Activated T-helper 1 cell treated with anti-CD3 and anti-CD28 coated beads, Interleukin-12 subunit alpha, Interleukin-12 subunit beta, Interleukin-2, Interleukin-4 antibody, amounts not matched to agents 30 ng/mL and 10 ng/mL and 1 ng/mL, durations not matched to agents 14 hours and 24 hours and 36 hours (primary cell): ENCODE results near the gene TEX2. TPM values are rescaled to one million over a fixed set of nuclear protein-coding genes. Genes with fewer than 3 reads are reported as not detected.

Experiments used
- DNase-seq: peaks from one replicate; pipeline ENCODE4 v3.0.0; 2021; ENCODE audit warnings: low spot score
- H3K27ac Mint-ChIP-seq: one replicate; pipeline ENCODE4 v1.8.0; 2021; ENCODE audit warnings: mild to moderate bottlenecking, mixed read lengths
- H3K27me3 Mint-ChIP-seq: one replicate; pipeline ENCODE4 v1.8.0; 2022; ENCODE audit warnings: mild to moderate bottlenecking, moderate library complexity, mixed read lengths; ENCODE audit not compliant: insufficient read depth
- H3K36me3 Mint-ChIP-seq: one replicate; pipeline ENCODE4 v1.8.0; 2021; ENCODE audit warnings: low read depth, mixed read lengths
- H3K4me1 Mint-ChIP-seq: one replicate; pipeline ENCODE4 v1.8.0; 2021; ENCODE audit warnings: low read depth, mixed read lengths
- H3K4me3 Mint-ChIP-seq: one replicate; pipeline ENCODE4 v1.8.0; 2021; ENCODE audit warnings: mild to moderate bottlenecking, moderate library complexity, mixed read lengths
- H3K9me3 Mint-ChIP-seq: one replicate; pipeline ENCODE4 v1.8.0; 2021; ENCODE audit warnings: mixed read lengths
- intact Hi-C: fragments of 100-400 bp; cut with micrococcal nuclease; formaldehyde crosslinking; loops from one replicate; pipeline ENCODE4 v1.15.1; 2024
- total RNA-seq: library from RNA; stranded (reverse); gene quantifications from 2 replicates; pipeline ENCODE4 v1.2.3, GENCODE V29; 2022

Gene TEX2
- total RNA-seq, 1 donor from 2014 or later, result 20.6 TPM

DNA sequence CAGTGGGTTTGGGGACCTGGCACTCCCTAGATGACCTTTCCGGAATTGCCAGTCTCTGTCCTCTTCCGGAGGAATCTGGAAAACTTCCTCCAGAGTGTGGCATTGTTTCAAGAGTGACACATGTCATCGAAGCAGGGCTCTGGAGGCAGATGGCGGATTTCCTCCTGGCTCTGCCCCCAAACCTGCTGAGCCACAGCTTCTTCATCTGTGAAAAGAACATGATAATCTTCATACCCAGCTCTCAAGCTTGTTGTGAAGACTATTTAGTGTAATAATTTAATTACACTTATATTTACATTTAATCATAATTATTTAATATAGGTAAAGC is 19.7 kb upstream of the TEX2 start:
- H3K4me3 Mint-ChIP-seq, result no peak overlapping the region
- intact Hi-C loops, result loop anchor here (1.0 to 5.0 kb wide), 6 partner anchors 19 to 365 kb away; partner anchors contain the start of genes ERN1, GH1 and TEX2
- H3K27ac Mint-ChIP-seq, result no peak overlapping the region
- peaks cover 7% of the 10 kb centered on the region for H3K4me1 Mint-ChIP-seq
- no peaks in the 10 kb centered on the region for H3K27me3 Mint-ChIP-seq
- H3K9me3 Mint-ChIP-seq, result no peaks in the 10 kb centered on the region
- DNase-seq, result no peak
- no peaks in the 10 kb centered on the region for H3K36me3 Mint-ChIP-seq

DNA sequence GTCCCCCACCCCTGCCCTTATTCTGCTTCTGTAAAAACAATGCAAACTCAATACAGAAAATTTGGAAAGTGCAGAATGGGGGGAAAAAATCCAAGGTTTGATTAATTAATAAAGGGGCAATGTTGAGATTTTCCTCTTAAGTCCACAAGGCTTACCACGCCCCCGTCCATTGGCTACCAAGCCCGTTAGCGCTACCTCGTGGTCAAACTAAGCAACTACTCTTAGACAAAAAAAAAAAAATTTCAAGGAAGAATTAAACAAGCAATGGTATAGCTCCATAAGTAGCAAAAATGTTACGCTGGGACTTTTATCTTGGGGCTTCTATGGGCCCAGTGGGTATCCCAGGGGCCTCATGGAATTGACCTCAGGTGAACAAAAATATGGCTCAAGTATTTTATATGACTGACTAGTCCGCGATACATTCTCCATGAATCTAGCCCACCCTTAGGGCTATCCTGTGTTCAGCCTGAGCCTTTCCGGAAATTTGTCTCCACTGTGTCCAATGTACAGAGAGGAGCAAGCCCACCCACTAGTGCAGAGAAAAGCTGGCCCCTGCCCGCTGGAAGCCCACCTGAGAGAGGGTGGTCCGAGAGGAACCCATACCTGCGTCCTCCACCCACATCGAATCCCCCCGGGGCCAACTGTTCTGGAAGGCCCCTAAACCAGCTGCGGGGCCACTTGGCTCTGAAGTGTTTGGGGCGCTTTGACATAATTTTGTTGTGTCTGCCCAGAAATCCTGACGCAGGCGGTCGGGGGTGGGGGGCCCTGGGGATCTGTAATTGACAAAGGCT is 19.1 kb upstream of the TEX2 start:
- Mint-ChIP-seq H3K27me3 (no peaks in the 10 kb centered on the region), H3K4me1 (peaks cover 7% of the 10 kb centered on the region), H3K9me3 (no peaks in the 10 kb centered on the region), H3K36me3 (no peaks in the 10 kb centered on the region), H3K4me3 (no peak overlapping the region), H3K27ac (no peak overlapping the region)
- intact Hi-C loops, result loop anchor here (1.0 to 5.0 kb wide), 6 partner anchors 19 to 365 kb away; partner anchors contain the start of genes ERN1, GH1 and TEX2
- peak; percentile 28 for DNase-seq

DNA sequence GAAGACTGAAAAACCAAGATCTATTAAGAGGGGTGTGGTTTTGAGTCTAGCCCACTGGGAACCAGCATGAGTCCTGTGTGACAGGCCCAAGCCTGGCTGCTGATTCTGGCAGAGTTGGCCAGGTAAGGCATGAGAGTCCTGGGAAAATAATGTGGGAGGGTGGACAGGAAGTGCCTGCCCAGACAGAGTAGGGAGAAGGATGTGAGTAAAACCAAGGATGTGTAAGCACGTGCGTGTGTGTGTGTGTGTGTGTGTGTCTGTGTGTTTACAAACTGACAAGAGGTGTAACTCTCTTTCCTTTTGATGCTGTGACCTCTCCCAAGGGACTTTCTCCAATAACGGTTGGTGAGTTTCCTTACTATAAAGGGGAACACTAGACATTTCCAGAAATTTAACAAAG is 15.6 kb upstream of the TEX2 start:
- no peaks in the 10 kb centered on the region for H3K36me3 Mint-ChIP-seq
- H3K27me3 Mint-ChIP-seq, result no peaks in the 10 kb centered on the region
- peak overlapping the region; percentile 3 for H3K27ac Mint-ChIP-seq
- intact Hi-C loops, result no loop called here
- H3K4me1 Mint-ChIP-seq, result peaks cover 7% of the 10 kb centered on the region
- DNase-seq, result no peak
- no peaks in the 10 kb centered on the region for H3K9me3 Mint-ChIP-seq
- H3K4me3 Mint-ChIP-seq, result no peak overlapping the region

DNA sequence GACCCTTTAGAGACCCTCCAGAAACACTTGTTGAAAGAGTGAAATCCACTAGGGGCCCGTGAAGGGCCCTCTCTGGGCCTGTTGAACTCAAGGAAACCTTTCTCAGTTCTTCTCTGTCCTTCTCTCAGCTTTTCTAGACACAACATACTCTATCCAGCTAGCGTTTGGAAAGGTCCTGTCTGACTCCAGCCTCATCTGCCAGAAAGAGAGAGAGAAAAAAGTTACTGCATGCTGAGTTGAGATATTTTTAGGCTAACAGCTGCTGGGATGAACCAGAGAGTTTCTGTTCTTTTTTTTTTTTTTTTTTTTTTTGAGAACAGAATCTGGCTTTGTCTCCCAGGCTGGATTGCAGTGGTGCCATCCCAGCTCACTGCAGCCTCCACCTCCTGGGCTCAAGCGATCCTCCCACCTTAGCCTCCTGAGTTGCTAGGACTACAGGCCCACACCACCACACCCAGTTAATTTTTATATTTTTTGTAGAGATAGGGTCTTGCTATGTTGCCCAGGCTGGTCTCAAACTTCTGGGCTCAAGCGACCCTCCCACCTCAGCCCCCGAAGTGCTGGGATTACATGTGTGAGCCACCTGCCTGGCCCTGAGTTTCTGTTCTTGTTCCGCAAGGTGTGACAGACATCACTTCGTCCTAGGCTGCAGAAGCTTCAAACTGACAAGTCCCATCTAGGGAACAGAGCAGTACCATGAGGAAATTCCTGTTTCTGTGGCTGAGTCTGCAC is 14.9 kb upstream of the TEX2 start:
- Mint-ChIP-seq H3K27me3 (no peaks in the 10 kb centered on the region), H3K36me3 (no peaks in the 10 kb centered on the region), H3K9me3 (no peaks in the 10 kb centered on the region), H3K4me1 (peaks cover 7% of the 10 kb centered on the region), H3K27ac (no peak overlapping the region), H3K4me3 (no peak overlapping the region)
- no peak for DNase-seq
- intact Hi-C loops, result no loop called here

DNA sequence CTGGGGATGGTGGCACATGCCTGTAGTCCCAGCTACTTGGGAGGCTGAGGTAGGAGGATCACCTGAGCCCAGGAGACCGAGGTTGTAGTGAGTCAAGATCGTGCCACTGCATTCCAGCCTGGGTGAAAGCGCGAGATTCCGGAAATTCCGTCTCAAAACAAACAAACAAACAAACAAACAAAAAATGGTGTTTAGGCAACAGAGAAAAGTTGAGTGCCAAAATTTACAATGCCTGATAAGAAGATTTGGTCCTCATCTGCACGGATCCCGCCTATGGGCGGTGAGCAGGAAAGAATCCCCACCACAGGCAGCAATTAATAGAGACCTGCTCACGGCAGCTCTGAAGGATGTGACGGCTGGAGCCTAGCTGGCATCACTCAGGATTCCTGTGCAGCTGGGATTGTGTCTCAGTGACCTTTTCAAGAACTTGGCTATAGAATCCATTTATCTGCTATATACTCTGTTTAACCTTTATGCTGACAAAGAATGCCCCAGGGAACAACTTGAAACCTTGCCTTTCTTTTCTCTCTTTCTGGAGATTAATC is 14.0 kb upstream of the TEX2 start:
- intact Hi-C loops, result no loop called here
- Mint-ChIP-seq H3K27ac (no peak overlapping the region), H3K36me3 (no peaks in the 10 kb centered on the region), H3K4me1 (peaks cover 7% of the 10 kb centered on the region), H3K27me3 (no peaks in the 10 kb centered on the region), H3K4me3 (no peak overlapping the region), H3K9me3 (peaks cover 2% of the 10 kb centered on the region)
- DNase-seq, result no peak

DNA sequence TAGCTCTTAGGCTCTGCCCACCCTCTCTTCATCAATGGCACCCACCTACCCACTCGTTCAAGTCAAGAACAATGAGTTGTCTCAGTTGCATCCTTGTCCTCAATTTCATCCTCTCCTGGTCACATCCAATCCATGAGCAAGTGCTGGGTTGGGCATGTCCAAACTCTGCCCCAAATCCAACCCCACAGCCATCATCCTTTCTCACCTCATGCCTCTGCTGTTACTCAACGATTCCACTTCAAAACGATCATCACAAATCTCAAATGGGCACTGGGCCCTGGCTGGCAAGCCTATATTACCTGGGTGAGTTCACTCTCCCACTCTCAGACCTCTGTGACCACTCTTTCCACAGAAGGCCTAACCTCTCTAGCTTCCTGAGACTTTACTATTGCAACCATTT is 12.0 kb upstream of the TEX2 start:
- Mint-ChIP-seq H3K27me3 (no peaks in the 10 kb centered on the region), H3K27ac (no peak overlapping the region), H3K36me3 (peaks cover 3% of the 10 kb centered on the region), H3K9me3 (peaks cover 9% of the 10 kb centered on the region), H3K4me1 (peaks cover 23% of the 10 kb centered on the region), H3K4me3 (no peak overlapping the region)
- no peak for DNase-seq
- intact Hi-C loops, result no loop called here

DNA sequence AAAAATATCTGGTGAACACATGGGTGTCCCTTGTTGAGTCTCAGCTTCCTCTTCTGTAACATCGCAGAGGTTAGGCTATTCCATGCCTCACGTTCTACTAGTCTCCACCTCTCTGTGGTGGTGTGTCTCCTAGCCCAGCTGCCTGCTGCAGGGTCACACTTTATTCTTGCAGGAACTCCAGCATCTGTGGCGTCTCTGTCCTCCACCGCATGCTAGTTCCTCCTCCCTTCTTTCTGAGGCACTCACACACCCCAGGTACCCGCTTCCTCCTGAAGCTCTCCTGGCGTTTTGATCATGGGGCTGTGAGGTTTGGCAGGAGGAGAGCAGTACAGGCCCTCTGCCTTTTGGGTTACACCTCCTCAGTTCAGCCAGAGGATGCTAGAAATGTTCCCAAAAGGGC is 9.9 kb upstream of the TEX2 start:
- Mint-ChIP-seq H3K27me3 (peaks cover 7% of the 10 kb centered on the region), H3K9me3 (peaks cover 9% of the 10 kb centered on the region), H3K4me3 (no peak overlapping the region), H3K27ac (no peak overlapping the region), H3K36me3 (peaks cover 3% of the 10 kb centered on the region), H3K4me1 (peaks cover 29% of the 10 kb centered on the region)
- intact Hi-C loops, result no loop called here
- DNase-seq, result no peak

DNA sequence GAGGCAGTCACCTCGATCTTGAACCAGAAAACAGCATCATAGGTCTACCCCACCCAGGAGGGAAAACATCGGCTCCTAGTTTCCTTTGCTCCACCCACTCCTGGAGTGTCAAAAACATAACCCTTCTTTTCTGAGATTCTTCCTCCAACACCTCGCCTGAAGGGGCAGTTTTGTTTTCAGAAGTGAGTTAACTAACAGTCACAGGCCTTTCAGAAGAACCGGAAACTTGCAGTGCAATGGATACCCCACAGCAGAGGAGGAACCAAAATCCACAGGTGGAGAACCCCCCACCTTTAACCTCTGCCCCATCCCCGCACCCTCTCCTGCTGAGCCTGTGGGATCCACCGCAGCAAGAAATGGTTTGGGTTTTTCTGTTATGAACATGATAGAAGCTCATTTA is 7.8 kb upstream of the TEX2 start:
- intact Hi-C loops, result no loop called here
- Mint-ChIP-seq H3K27ac (peak overlapping the region; percentile 75), H3K4me1 (peaks cover 30% of the 10 kb centered on the region), H3K9me3 (peaks cover 9% of the 10 kb centered on the region), H3K36me3 (peaks cover 3% of the 10 kb centered on the region), H3K27me3 (peaks cover 21% of the 10 kb centered on the region), H3K4me3 (peak overlapping the region; percentile 24)
- no peak for DNase-seq

DNA sequence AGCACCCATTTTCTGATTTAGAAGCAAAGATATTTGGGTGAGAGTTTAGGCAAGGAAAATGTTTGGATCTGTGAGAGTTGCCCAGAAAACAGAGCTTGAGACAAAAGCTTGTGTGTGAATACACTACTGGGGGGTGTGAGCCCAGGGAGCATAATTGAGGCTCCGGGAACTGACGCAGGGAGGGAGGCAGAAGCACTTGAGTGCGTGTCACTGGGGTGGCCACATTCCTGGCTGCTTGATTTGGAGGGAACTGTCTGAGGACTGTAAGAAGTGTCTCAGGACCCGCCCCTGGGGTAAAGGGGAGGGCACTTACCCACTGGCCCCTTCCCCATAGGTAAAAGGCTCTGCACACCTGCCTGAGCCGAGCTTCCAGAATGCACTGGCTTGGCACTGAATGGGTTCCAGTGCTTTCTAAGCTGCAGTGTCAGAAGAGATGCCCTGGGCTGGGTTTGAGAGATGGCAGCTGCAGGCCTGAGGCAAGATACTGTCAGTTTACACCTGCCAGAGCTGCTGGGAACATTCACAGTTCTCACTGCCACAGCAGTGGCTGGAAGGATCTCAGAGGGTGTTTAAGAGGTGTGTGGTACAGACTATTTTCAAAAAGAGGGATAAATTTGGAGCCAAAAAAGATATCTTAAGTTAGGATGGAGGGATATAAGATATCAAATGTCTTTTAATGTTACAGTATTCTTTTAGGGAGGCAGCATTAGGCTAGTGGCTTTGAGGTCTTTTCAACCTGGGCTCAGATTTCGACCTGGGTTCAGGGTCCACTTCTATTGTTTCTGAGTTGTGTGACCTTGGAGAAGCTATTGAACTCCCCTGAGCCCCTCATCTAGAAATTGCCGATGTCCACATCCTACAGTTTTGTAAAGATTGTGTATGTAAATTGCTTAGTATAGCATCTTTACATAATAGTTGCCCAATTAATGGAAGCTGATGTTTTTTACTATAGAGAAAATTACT is 6.9 kb upstream of the TEX2 start:
- no peak for DNase-seq
- Mint-ChIP-seq H3K4me3 (peak overlapping the region; percentile 20), H3K27ac (peak overlapping the region; percentile 75), H3K4me1 (peaks cover 30% of the 10 kb centered on the region), H3K27me3 (peaks cover 25% of the 10 kb centered on the region), H3K36me3 (peaks cover 3% of the 10 kb centered on the region), H3K9me3 (peaks cover 9% of the 10 kb centered on the region)
- intact Hi-C loops, result loop anchor here (10.0 kb wide), 1 partner anchor 245 kb away; the partner anchor contains the start of gene ICAM2

DNA sequence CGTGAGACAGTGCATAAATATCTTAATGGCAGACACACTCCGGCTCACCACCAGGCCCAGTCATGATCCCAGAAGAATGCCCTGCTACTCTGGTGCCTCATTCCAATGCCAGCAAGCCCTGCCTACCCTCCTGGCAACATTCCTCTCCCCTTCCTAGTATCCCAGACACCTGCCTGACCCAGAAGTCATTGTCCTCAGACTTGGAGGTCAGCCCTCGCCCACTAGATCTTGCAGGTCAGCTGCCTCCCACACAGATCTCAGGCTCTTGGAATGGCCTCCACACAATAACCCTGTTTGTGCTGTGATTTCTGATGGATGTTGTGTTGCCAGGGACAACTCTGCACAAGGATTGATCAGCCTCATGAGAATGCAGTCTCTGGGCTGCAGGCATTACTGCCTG is 1.8 kb upstream of the TEX2 start:
- DNase-seq, result no peak
- H3K27ac Mint-ChIP-seq, result no peak overlapping the region
- peaks cover 31% of the 10 kb centered on the region for H3K27me3 Mint-ChIP-seq
- H3K4me3 Mint-ChIP-seq, result no peak overlapping the region
- no peaks in the 10 kb centered on the region for H3K9me3 Mint-ChIP-seq
- no peaks in the 10 kb centered on the region for H3K36me3 Mint-ChIP-seq
- peaks cover 49% of the 10 kb centered on the region for H3K4me1 Mint-ChIP-seq
- intact Hi-C loops, result loop anchor here (5.0 to 10.0 kb wide), 4 partner anchors 240 to 702 kb away; partner anchors contain the start of genes ICAM2, MAP3K3 and STRADA

DNA sequence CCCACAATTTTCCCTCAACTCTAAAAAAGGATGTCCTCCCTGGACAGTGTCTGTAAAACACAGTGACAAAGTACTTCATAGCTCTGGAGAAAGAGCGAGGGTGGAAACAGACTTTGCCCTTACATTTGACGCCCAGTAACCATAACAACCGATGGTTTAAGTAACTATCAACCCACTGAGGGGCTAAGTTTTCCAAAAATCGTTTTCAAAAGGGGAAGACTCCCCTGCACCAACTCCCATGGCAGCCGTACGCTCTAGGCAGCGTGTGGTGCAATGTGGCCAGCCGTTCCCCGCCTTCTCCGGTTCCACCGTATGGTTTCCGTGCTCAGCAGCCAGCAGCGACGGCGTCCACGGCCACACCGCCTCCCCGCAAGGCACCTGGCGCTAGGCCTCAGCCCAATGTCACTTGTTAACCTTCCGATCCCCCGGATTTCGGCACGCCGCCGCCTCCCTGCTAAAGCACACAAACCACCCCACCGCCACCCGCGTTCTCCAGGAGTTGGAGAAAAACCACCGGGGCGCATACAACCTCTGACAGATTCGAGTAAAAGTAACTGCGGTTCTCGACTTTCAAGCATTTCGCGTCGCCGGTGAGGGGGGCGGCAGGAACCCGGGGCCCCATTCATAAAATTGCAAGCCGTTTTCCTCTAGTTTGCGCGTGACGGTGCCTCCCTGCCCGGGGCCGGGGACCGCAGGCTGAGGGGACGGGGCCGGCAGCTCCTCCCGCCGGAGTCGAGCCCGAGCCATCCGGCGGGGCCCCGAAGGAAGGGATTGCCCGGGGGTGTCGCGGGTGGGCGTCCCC is 661 bp downstream of the TEX2 start:
- peaks cover 37% of the 10 kb centered on the region for H3K4me1 Mint-ChIP-seq
- H3K9me3 Mint-ChIP-seq, result no peaks in the 10 kb centered on the region
- intact Hi-C loops, result loop anchor here (2.0 to 10.0 kb wide), 7 partner anchors 44 to 705 kb away; partner anchors contain the start of genes CEP95, DDX5, ICAM2 and MAP3K3
- H3K36me3 Mint-ChIP-seq, result no peaks in the 10 kb centered on the region
- peak; percentile 57 for DNase-seq
- H3K4me3 Mint-ChIP-seq, result peak overlapping the region; percentile 94
- H3K27ac Mint-ChIP-seq, result peak overlapping the region; percentile 98
- peaks cover 20% of the 10 kb centered on the region for H3K27me3 Mint-ChIP-seq
